ENCODE data around the gene P4HTM.
A peak's percentile ranks its signal among the peaks of the same experiment; 100 is the strongest.

Gene P4HTM

GRCh38 chr3:49012441-49013017 lies 22.5 kb downstream of the P4HTM start:
- Histone ChIP-seq H3K4me1 (ENCODE audit: control insufficient read depth in 1 of 2, insufficient read depth in 1 of 2, low read depth in 1 of 2, low read length in 1 of 2) (peaks cover 24 to 32% of the 10 kb centered on the region in 2 experiments), H3K9me3 (no peaks in the 10 kb centered on the region), H3K36me3 (peaks cover 37% of the 10 kb centered on the region), H3K27me3 (no peaks in the 10 kb centered on the region), H3K4me3 (ENCODE audit: low read depth in 1 of 2, low read length in 1 of 2) (no peak overlapping the region), H3K27ac (no peak overlapping the region)
- no peak for TF ChIP-seq CTCF (IDR thresholded peaks at IDR 0.05)

GRCh38 chr3:49013113-49013737 lies 23.2 kb downstream of the P4HTM start:
- Histone ChIP-seq H3K27me3 (no peaks in the 10 kb centered on the region), H3K9me3 (no peaks in the 10 kb centered on the region), H3K4me1 (ENCODE audit: control insufficient read depth in 1 of 2, insufficient read depth in 1 of 2, low read depth in 1 of 2, low read length in 1 of 2) (peaks cover 25 to 30% of the 10 kb centered on the region in 2 experiments), H3K27ac (no peak overlapping the region), H3K4me3 (ENCODE audit: low read depth in 1 of 2, low read length in 1 of 2) (no peak overlapping the region), H3K36me3 (peaks cover 37% of the 10 kb centered on the region)
- no peak for TF ChIP-seq CTCF (IDR thresholded peaks at IDR 0.05)

GRCh38 chr3:49013738-49014660 lies 24.0 kb downstream of the P4HTM start:
- Histone ChIP-seq H3K27ac (no peak overlapping the region), H3K4me3 (ENCODE audit: low read depth in 1 of 2, low read length in 1 of 2) (no peak overlapping the region), H3K4me1 (ENCODE audit: control insufficient read depth in 1 of 2, insufficient read depth in 1 of 2, low read depth in 1 of 2, low read length in 1 of 2) (peaks cover 25 to 28% of the 10 kb centered on the region in 2 experiments), H3K36me3 (peaks cover 37% of the 10 kb centered on the region), H3K9me3 (no peaks in the 10 kb centered on the region), H3K27me3 (no peaks in the 10 kb centered on the region)
- peak; percentile 32 for TF ChIP-seq CTCF (IDR thresholded peaks at IDR 0.05)

- Histone ChIP-seq H3K36me3 (peaks cover 37% of the 10 kb centered on the region), H3K9me3 (no peaks in the 10 kb centered on the region), H3K4me3 (ENCODE audit: low read depth in 1 of 2, low read length in 1 of 2) (no peak overlapping the region), H3K27ac (no peak overlapping the region), H3K27me3 (no peaks in the 10 kb centered on the region), H3K4me1 (ENCODE audit: control insufficient read depth in 1 of 2, insufficient read depth in 1 of 2, low read depth in 1 of 2, low read length in 1 of 2) (peaks cover 30% of the 10 kb centered on the region in 2 experiments)
- no peak for TF ChIP-seq CTCF (IDR thresholded peaks at IDR 0.05)
These were observed 25.0 kb downstream of the P4HTM start for GRCh38 chr3:49015072-49015471.

GRCh38 chr3:49015765-49016164 lies 25.7 kb downstream of the P4HTM start:
- H3K4me3 ChIP-seq (ENCODE audit: low read depth in 1 of 2, low read length in 1 of 2), result no peak overlapping the region
- no peak for TF ChIP-seq CTCF (IDR thresholded peaks at IDR 0.05)
- no peaks in the 10 kb centered on the region for H3K27me3 ChIP-seq
- H3K9me3 ChIP-seq, result no peaks in the 10 kb centered on the region
- H3K36me3 ChIP-seq, result peaks cover 37% of the 10 kb centered on the region
- H3K4me1 ChIP-seq (ENCODE audit: control insufficient read depth in 1 of 2, insufficient read depth in 1 of 2, low read depth in 1 of 2, low read length in 1 of 2), result peaks cover 37% of the 10 kb centered on the region in 2 experiments
- H3K27ac ChIP-seq, result peak overlapping the region; percentile 6
